ENCODE data around the gene CHRD. TPM values are rescaled to one million over a fixed set of nuclear protein-coding genes. Genes with fewer than 3 reads are reported as not detected.

Gene CHRD
- total RNA-seq, 1 experiment from 2014 or later: 1.8 TPM

DNA sequence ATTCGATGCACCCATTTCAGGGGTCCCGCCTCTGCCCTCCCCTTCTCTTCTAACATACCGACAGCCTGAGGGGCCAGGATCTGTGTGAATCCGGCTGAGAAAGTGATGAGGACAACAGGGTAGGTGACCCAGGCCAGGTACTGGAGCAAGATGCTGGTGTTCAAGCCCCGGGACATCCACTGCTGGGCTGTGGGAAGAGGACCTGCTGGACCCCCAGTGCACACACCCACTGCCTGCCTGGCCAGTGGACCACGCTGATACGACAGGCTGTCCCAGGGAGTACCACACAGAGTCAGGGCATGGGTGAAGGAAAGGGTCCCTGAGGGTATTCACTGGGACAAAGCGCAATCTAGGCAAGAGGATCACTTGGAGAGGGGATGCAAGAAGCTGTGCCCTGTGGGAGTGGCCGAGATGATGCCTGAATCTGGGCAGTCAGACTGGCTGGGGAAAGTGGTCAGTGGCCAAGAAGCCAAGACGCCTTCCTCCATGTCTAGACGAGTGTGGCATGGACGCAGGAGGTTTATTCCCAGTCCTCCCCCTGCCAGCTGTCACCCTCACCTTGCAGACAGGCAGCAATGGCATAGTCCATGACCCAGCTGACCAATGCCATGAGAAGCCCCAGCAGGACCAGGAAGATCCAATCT, 21.6 kb upstream of the CHRD start:
- no peaks in the 10 kb centered on the region for H3K9me3 ChIP-seq (ENCODE audit: control insufficient read depth, low read depth, low read length)
- no peak overlapping the region for H2BK120ac ChIP-seq (ENCODE audit: low read depth, low read length, poor library complexity, severe bottlenecking)
- H2AFZ ChIP-seq (ENCODE audit: low read length): no peak overlapping the region
- no peak overlapping the region for H3K23ac ChIP-seq (ENCODE audit: insufficient read length, low read depth, low read length)
- H3K18ac ChIP-seq (ENCODE audit: insufficient read length, low read depth, low read length): no peak overlapping the region
- no peak overlapping the region; a peak in 2 of 5 replicates for H3K4me3 Mint-ChIP-seq
- H3K9ac ChIP-seq (ENCODE audit: extremely low read depth, insufficient read length, low read length): no peak overlapping the region
- no peak overlapping the region for H3K4ac ChIP-seq (ENCODE audit: low read depth, low read length)
- H3K79me1 ChIP-seq (ENCODE audit: insufficient read depth, low read depth, low read length, poor library complexity, severe bottlenecking): no peaks in the 10 kb centered on the region
- H3K27me3 Mint-ChIP-seq (ENCODE audit: low read depth): peaks cover 8% of the 10 kb centered on the region
- no peak overlapping the region for H2BK15ac ChIP-seq (ENCODE audit: low read depth, low read length)
- H2BK12ac ChIP-seq (ENCODE audit: insufficient read length, low read depth, low read length): no peak overlapping the region
- peaks cover 15 to 36% (median 29%) of the 10 kb centered on the region in 3 experiments; a peak in 6 of 7 replicates for H3K36me3 Mint-ChIP-seq (ENCODE audit: insufficient read depth in 1 of 3, low read depth in 3 of 3)
- H4K91ac ChIP-seq (ENCODE audit: insufficient read length, low read depth, low read length): no peak overlapping the region
- no peak overlapping the region for H4K8ac ChIP-seq (replicated peaks; ENCODE audit: insufficient read length, low read depth, low read length)
- H4K5ac ChIP-seq (ENCODE audit: insufficient read length, low read depth, low read length): no peak overlapping the region
- H3K4me1 Mint-ChIP-seq: peaks cover 18 to 24% of the 10 kb centered on the region in 2 experiments
- no peaks in the 10 kb centered on the region for H4K20me1 ChIP-seq (ENCODE audit: control insufficient read depth, insufficient read depth, insufficient read length)
- no peaks in the 10 kb centered on the region; the same call in 1 of the 2 replicates for H3K27me3 ChIP-seq (ENCODE audit: insufficient read depth, low read length)
- H3K23me2 ChIP-seq (ENCODE audit: insufficient read length, low read depth, low read length, poor library complexity, severe bottlenecking): peaks cover 20% of the 10 kb centered on the region
- H3K14ac ChIP-seq (ENCODE audit: insufficient read depth, low read length): no peak overlapping the region
- no peak overlapping the region for H2BK5ac ChIP-seq (ENCODE audit: insufficient read length, low read length)
- no peak overlapping the region for H3K27ac Mint-ChIP-seq
- no peaks in the 10 kb centered on the region; the same call in 1 of the 2 replicates for H3K79me2 ChIP-seq (ENCODE audit: insufficient read depth, low read length)
- H3T11ph ChIP-seq (ENCODE audit: low read length): no peak overlapping the region
- H2AK5ac ChIP-seq (ENCODE audit: insufficient read length, low read length): no peak overlapping the region
- WGBS (ENCODE audit: extremely low coverage, insufficient read length, low lambda C conversion rate): no CpG with 5 or more reads among the region's 12 CpGs
- no peak overlapping the region for H3K27ac ChIP-seq (ENCODE audit: insufficient read length, low read depth, low read length)
- TF ChIP-seq, protein P1, sequence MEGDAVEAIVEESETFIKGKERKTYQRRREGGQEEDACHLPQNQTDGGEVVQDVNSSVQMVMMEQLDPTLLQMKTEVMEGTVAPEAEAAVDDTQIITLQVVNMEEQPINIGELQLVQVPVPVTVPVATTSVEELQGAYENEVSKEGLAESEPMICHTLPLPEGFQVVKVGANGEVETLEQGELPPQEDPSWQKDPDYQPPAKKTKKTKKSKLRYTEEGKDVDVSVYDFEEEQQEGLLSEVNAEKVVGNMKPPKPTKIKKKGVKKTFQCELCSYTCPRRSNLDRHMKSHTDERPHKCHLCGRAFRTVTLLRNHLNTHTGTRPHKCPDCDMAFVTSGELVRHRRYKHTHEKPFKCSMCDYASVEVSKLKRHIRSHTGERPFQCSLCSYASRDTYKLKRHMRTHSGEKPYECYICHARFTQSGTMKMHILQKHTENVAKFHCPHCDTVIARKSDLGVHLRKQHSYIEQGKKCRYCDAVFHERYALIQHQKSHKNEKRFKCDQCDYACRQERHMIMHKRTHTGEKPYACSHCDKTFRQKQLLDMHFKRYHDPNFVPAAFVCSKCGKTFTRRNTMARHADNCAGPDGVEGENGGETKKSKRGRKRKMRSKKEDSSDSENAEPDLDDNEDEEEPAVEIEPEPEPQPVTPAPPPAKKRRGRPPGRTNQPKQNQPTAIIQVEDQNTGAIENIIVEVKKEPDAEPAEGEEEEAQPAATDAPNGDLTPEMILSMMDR (conservative IDR thresholded peaks at IDR 0.05): no peak
- no peak overlapping the region for H3K4me2 ChIP-seq (ENCODE audit: insufficient read depth, insufficient read length, low read length)
- DNase-seq: peak; percentile 21
- peaks cover 2% of the 10 kb centered on the region; the same call in 1 of the 2 replicates for H3K4me1 ChIP-seq (ENCODE audit: insufficient read depth, low read length)
- no peak overlapping the region for H2BK20ac ChIP-seq (ENCODE audit: low read depth, low read length, poor library complexity, severe bottlenecking)
- H3K9me3 Mint-ChIP-seq: no peaks in the 10 kb centered on the region; a peak in 1 of 5 replicates
- H3K56ac ChIP-seq (ENCODE audit: insufficient read length, low read depth, low read length): no peak overlapping the region
